H7 (cell line): ENCODE measurements around the gene BFSP2. TPM values are rescaled to one million over a fixed set of nuclear protein-coding genes. Genes with fewer than 3 reads are reported as not detected.

Experiments used
- DNase-seq: peaks from one replicate; pipeline ENCODE4 v3.0.0; 2012
- H3K27me3 ChIP-seq: 2 replicates; pipeline ENCODE4 v1.6.0; 2011; ENCODE audit warnings: mild to moderate bottlenecking, low read length; ENCODE audit not compliant: control insufficient read depth, insufficient read depth
- H3K36me3 ChIP-seq: replicated peaks from 2 replicates; pipeline ENCODE4 v1.5.1; 2011; ENCODE audit warnings: low read length; ENCODE audit not compliant: control insufficient read depth, insufficient read depth
- H3K4me3 ChIP-seq: 2 replicates; pipeline ENCODE4 v1.5.1; 2011; ENCODE audit warnings: low read depth, mild to moderate bottlenecking, control low read depth, low read length, moderate library complexity; ENCODE audit not compliant: insufficient read depth
- total RNA-seq: library from RNA; depleted of rRNA; stranded (reverse); fragments of >200 nt; shearing (Covaris generic); gene quantifications from 2 replicates; pipeline ENCODE4 v1.2.3, GENCODE V29; 2014

Gene BFSP2
- total RNA-seq, 1 experiment from 2014 or later: not detected

- Histone ChIP-seq H3K27me3 (no peaks in the 10 kb centered on the region), H3K36me3 (no peaks in the 10 kb centered on the region), H3K4me3 (no peak overlapping the region)
- DNase-seq: no peak
Measured at GRCh38 chr3:133448478-133449122, 48.7 kb downstream of the BFSP2 start.

- Histone ChIP-seq H3K27me3 (no peaks in the 10 kb centered on the region), H3K36me3 (no peaks in the 10 kb centered on the region), H3K4me3 (no peak overlapping the region)
Measured at GRCh38 chr3:133451309-133451708, 51.5 kb downstream of the BFSP2 start.

GRCh38 chr3:133452641-133453319 is 52.9 kb downstream of the BFSP2 start:
- DNase-seq: no peak
- H3K27me3 ChIP-seq: no peaks in the 10 kb centered on the region
- no peak overlapping the region for H3K4me3 ChIP-seq
- no peaks in the 10 kb centered on the region for H3K36me3 ChIP-seq

More at GRCh38 chr3:133451309-133451708, 51.5 kb downstream of the BFSP2 start:
- DNase-seq: no peak

- H3K27me3 ChIP-seq: no peaks in the 10 kb centered on the region
- H3K4me3 ChIP-seq: no peak overlapping the region
- no peaks in the 10 kb centered on the region for H3K36me3 ChIP-seq
- no peak for DNase-seq
Measured at GRCh38 chr3:133453383-133453782, 53.5 kb downstream of the BFSP2 start.

GRCh38 chr3:133455281-133455680 is 55.4 kb downstream of the BFSP2 start:
- no peaks in the 10 kb centered on the region for H3K27me3 ChIP-seq
- no peaks in the 10 kb centered on the region for H3K36me3 ChIP-seq
- DNase-seq: no peak
- no peak overlapping the region for H3K4me3 ChIP-seq

GRCh38 chr3:133455960-133456359 is 56.1 kb downstream of the BFSP2 start:
- H3K27me3 ChIP-seq: no peaks in the 10 kb centered on the region
- DNase-seq: no peak
- no peaks in the 10 kb centered on the region for H3K36me3 ChIP-seq
- no peak overlapping the region for H3K4me3 ChIP-seq

- no peak overlapping the region for H3K4me3 ChIP-seq
- H3K27me3 ChIP-seq: no peaks in the 10 kb centered on the region
- DNase-seq: no peak
- no peaks in the 10 kb centered on the region for H3K36me3 ChIP-seq
Measured at GRCh38 chr3:133457025-133457424, 57.2 kb downstream of the BFSP2 start.

GRCh38 chr3:133457465-133458067 is 57.7 kb downstream of the BFSP2 start:
- Histone ChIP-seq H3K27me3 (no peaks in the 10 kb centered on the region), H3K36me3 (no peaks in the 10 kb centered on the region), H3K4me3 (no peak overlapping the region)
- DNase-seq: no peak

GRCh38 chr3:133459400-133459799 is 59.5 kb downstream of the BFSP2 start:
- no peak for DNase-seq
- Histone ChIP-seq H3K4me3 (no peak overlapping the region), H3K36me3 (no peaks in the 10 kb centered on the region), H3K27me3 (no peaks in the 10 kb centered on the region)

- DNase-seq: no peak
Measured at GRCh38 chr3:133460809-133461208, 61.0 kb downstream of the BFSP2 start.

GRCh38 chr3:133461291-133461690 is 61.4 kb downstream of the BFSP2 start:
- H3K4me3 ChIP-seq: no peak overlapping the region
- no peak for DNase-seq
- H3K36me3 ChIP-seq: no peaks in the 10 kb centered on the region
- no peaks in the 10 kb centered on the region for H3K27me3 ChIP-seq

More at GRCh38 chr3:133460809-133461208, 61.0 kb downstream of the BFSP2 start:
- Histone ChIP-seq H3K4me3 (no peak overlapping the region), H3K27me3 (no peaks in the 10 kb centered on the region), H3K36me3 (no peaks in the 10 kb centered on the region)

GRCh38 chr3:133463347-133463860 is 63.5 kb downstream of the BFSP2 start:
- Histone ChIP-seq H3K36me3 (no peaks in the 10 kb centered on the region), H3K4me3 (no peak overlapping the region), H3K27me3 (no peaks in the 10 kb centered on the region)
- DNase-seq: no peak

GRCh38 chr3:133464573-133464972 is 64.7 kb downstream of the BFSP2 start:
- Histone ChIP-seq H3K4me3 (no peak overlapping the region), H3K27me3 (no peaks in the 10 kb centered on the region), H3K36me3 (no peaks in the 10 kb centered on the region)
- no peak for DNase-seq

GRCh38 chr3:133466531-133467386 is 66.9 kb downstream of the BFSP2 start:
- Histone ChIP-seq H3K4me3 (no peak overlapping the region), H3K27me3 (peaks cover 1% of the 10 kb centered on the region; the same call in 1 of the 2 replicates), H3K36me3 (no peaks in the 10 kb centered on the region)
- no peak for DNase-seq
